WTC11 (cell line): ENCODE data around the gene APOBEC2. TPM values are rescaled to one million over a fixed set of nuclear protein-coding genes. Genes with fewer than 3 reads are reported as not detected.
A peak's percentile ranks its signal among the peaks of the same experiment; 100 is the strongest.

Experiments used
- ATAC-seq: fragments of 200-7000 bp; cut with Tn5 transposase; 2 replicates; pipeline ENCODE4 v1.10.0; 2021; ENCODE audit warnings: mild to moderate bottlenecking, moderate library complexity
- CTCF ChIA-PET: fragments of 300-600 bp; sonication (Branson Sonifier 250); formaldehyde crosslinking; loops from one replicate; lab custom pipeline; 2021; ENCODE audit warnings: antibody characterized with exemption; lab: Charles Lee
- POLR2A ChIA-PET: fragments of 350-600 bp; sonication (Branson Sonifier 250); formaldehyde crosslinking; loops from one replicate; lab custom pipeline; 2021; ENCODE audit warnings: antibody characterized with exemption; lab: Charles Lee
- DNase-seq: peaks from one replicate; pipeline ENCODE4 v3.0.0; 2021; ENCODE audit warnings: low spot score
- H3K27ac Mint-ChIP-seq: 2 replicates; pipeline ENCODE4 v1.8.0; 2021; ENCODE audit warnings: mixed read lengths
- H3K27me3 Mint-ChIP-seq: 2 replicates; pipeline ENCODE4 v1.8.0; 2021; ENCODE audit warnings: low read depth, mild to moderate bottlenecking, moderate library complexity, mixed read lengths
- H3K36me3 Mint-ChIP-seq: 2 replicates; pipeline ENCODE4 v1.8.0; 2021; ENCODE audit warnings: mixed read lengths
- H3K4me1 Mint-ChIP-seq: 2 replicates; pipeline ENCODE4 v1.8.0; 2022; ENCODE audit warnings: mixed read lengths
- H3K4me3 Mint-ChIP-seq: 2 replicates; pipeline ENCODE4 v1.8.0; 2021; ENCODE audit warnings: mild to moderate bottlenecking, moderate library complexity, mixed read lengths
- H3K9me3 Mint-ChIP-seq: 2 replicates; pipeline ENCODE4 v1.8.0; 2021; ENCODE audit warnings: mixed read lengths
- AR ChIP-seq: fragments of 250-450 bp; sonication (Bioruptor Pico); IDR thresholded peaks from 2 replicates; pipeline ENCODE4 v1.9.0; 2021; ENCODE audit warnings: mild to moderate bottlenecking
- ATF3 ChIP-seq: sonication (generic); formaldehyde crosslinking; conservative IDR thresholded peaks from 2 replicates; pipeline ENCODE4 v1.8.1; 2022; ENCODE audit warnings: mild to moderate bottlenecking, missing genetic modification reagents
- CBFB ChIP-seq: sonication (generic); formaldehyde crosslinking; IDR thresholded peaks from 2 replicates; pipeline ENCODE4 v1.8.1; 2022; ENCODE audit warnings: mild to moderate bottlenecking, low read depth, missing genetic modification reagents
- CREB1 ChIP-seq: sonication (generic); formaldehyde crosslinking; IDR thresholded peaks from 2 replicates; pipeline ENCODE4 v1.8.0; 2023; ENCODE audit warnings: mild to moderate bottlenecking, missing genetic modification reagents
- EMX1 ChIP-seq: fragments of 250-450 bp; sonication (Bioruptor Pico); IDR thresholded peaks from 2 replicates; pipeline ENCODE4 v1.8.0; 2021; ENCODE audit warnings: mild to moderate bottlenecking
- FOXK1 ChIP-seq: sonication (generic); formaldehyde crosslinking; IDR thresholded peaks from 2 replicates; pipeline ENCODE4 v1.8.0; 2022; ENCODE audit warnings: mild to moderate bottlenecking, moderate library complexity, missing genetic modification reagents
- IRF2 ChIP-seq: sonication (generic); formaldehyde crosslinking; IDR thresholded peaks from 2 replicates; pipeline ENCODE4 v1.8.0; 2022; ENCODE audit warnings: low read depth, missing genetic modification reagents, borderline replicate concordance
- MYBL2 ChIP-seq: sonication (generic); formaldehyde crosslinking; IDR thresholded peaks from 2 replicates; pipeline ENCODE4 v1.8.1; 2023; ENCODE audit warnings: mild to moderate bottlenecking, moderate library complexity, missing genetic modification reagents
- NFE2L1 ChIP-seq: sonication (generic); formaldehyde crosslinking; IDR thresholded peaks from 2 replicates; pipeline ENCODE4 v1.8.1; 2023; ENCODE audit warnings: missing genetic modification reagents
- NR1H2 ChIP-seq: sonication (generic); formaldehyde crosslinking; IDR thresholded peaks from 2 replicates; pipeline ENCODE4 v1.9.0; 2021; ENCODE audit warnings: mild to moderate bottlenecking, moderate library complexity, missing genetic modification reagents
- NR3C1 ChIP-seq: sonication (generic); formaldehyde crosslinking; conservative IDR thresholded peaks from 2 replicates; pipeline ENCODE4 v1.8.1; 2023; ENCODE audit warnings: low read depth, mild to moderate bottlenecking, missing genetic modification reagents
- RORB ChIP-seq: fragments of 250-450 bp; sonication (Bioruptor Pico); IDR thresholded peaks from 2 replicates; pipeline ENCODE4 v1.9.0; 2021; ENCODE audit warnings: mild to moderate bottlenecking
- TEAD4 ChIP-seq: sonication (generic); formaldehyde crosslinking; IDR thresholded peaks from 2 replicates; pipeline ENCODE4 v1.8.0; 2022; ENCODE audit warnings: mild to moderate bottlenecking, missing genetic modification reagents
- ZMAT4 ChIP-seq: fragments of 250-450 bp; sonication (Bioruptor Pico); IDR thresholded peaks from 2 replicates; pipeline ENCODE4 v1.9.0; 2021; ENCODE audit warnings: mild to moderate bottlenecking
- ZNF121 ChIP-seq: sonication (generic); formaldehyde crosslinking; IDR thresholded peaks from 2 replicates; pipeline ENCODE4 v1.8.0; 2023; ENCODE audit warnings: missing genetic modification reagents
- ZNF138 ChIP-seq: sonication (generic); formaldehyde crosslinking; conservative IDR thresholded peaks from 2 replicates; pipeline ENCODE4 v1.8.1; 2022; ENCODE audit warnings: mild to moderate bottlenecking, moderate library complexity, missing genetic modification reagents
- ZNF416 ChIP-seq: fragments of 250-450 bp; sonication (Bioruptor Pico); IDR thresholded peaks from 2 replicates; pipeline ENCODE4 v1.9.0; 2021; ENCODE audit warnings: mild to moderate bottlenecking, inconsistent platforms
- ZNF532 ChIP-seq: fragments of 250-450 bp; sonication (Bioruptor Pico); IDR thresholded peaks from 2 replicates; pipeline ENCODE4 v1.9.0; 2021; ENCODE audit warnings: mild to moderate bottlenecking, borderline replicate concordance
- total RNA-seq: library from RNA; stranded (reverse); gene quantifications from 3 replicates; pipeline ENCODE4 v1.2.3, GENCODE V29; 2021
- TF ChIP-seq, protein P1 (sequence below): fragments of 250-450 bp; sonication (Bioruptor Pico); conservative IDR thresholded peaks from 2 replicates; pipeline ENCODE4 v1.9.0; 2021; ENCODE audit warnings: mild to moderate bottlenecking
- TF ChIP-seq, protein P2 (sequence below): sonication (generic); formaldehyde crosslinking; IDR thresholded peaks from 2 replicates; pipeline ENCODE4 v1.8.1; 2023; ENCODE audit warnings: mild to moderate bottlenecking, missing genetic modification reagents, moderate library complexity
- TF ChIP-seq, protein P3 (sequence below): sonication (generic); formaldehyde crosslinking; IDR thresholded peaks from 2 replicates; pipeline ENCODE4 v1.8.1; 2022; ENCODE audit warnings: missing genetic modification reagents, borderline replicate concordance
- TF ChIP-seq, protein P4 (sequence below): sonication (generic); formaldehyde crosslinking; IDR thresholded peaks from 2 replicates; pipeline ENCODE4 v1.8.1; 2023; ENCODE audit warnings: mild to moderate bottlenecking, missing genetic modification reagents, moderate library complexity

The APOBEC2 gene
- total RNA-seq, 1 experiment from 2014 or later: not detected

GRCh38 chr6:41050536-41050935, 2.5 kb upstream of the APOBEC2 start:
- Mint-ChIP-seq H3K27ac (no peak overlapping the region), H3K9me3 (no peaks in the 10 kb centered on the region), H3K27me3 (no peaks in the 10 kb centered on the region), H3K4me3 (no peak overlapping the region), H3K36me3 (no peaks in the 10 kb centered on the region), H3K4me1 (peaks cover 23% of the 10 kb centered on the region)
- ChIA-PET POLR2A (no interaction called here), CTCF (interaction anchor here (3.0 kb wide), 1 partner anchor 11 kb away, joined by 26 read pairs; the partner anchor contains the start of gene UNC5CL)
- TF ChIP-seq NR3C1 (CRISPR knock-in tag) (no peak), ZNF532 (CRISPR knock-in tag) (no peak), RORB (CRISPR knock-in tag) (no peak), ZNF138 (CRISPR knock-in tag) (no peak), ZNF121 (no peak), NFE2L1 (CRISPR knock-in tag) (no peak), CREB1 (CRISPR knock-in tag) (no peak), NR1H2 (no peak), ZNF416 (CRISPR knock-in tag) (no peak), CBFB (CRISPR knock-in tag) (no peak), ATF3 (CRISPR knock-in tag) (no peak)
- TF ChIP-seq, protein P1, sequence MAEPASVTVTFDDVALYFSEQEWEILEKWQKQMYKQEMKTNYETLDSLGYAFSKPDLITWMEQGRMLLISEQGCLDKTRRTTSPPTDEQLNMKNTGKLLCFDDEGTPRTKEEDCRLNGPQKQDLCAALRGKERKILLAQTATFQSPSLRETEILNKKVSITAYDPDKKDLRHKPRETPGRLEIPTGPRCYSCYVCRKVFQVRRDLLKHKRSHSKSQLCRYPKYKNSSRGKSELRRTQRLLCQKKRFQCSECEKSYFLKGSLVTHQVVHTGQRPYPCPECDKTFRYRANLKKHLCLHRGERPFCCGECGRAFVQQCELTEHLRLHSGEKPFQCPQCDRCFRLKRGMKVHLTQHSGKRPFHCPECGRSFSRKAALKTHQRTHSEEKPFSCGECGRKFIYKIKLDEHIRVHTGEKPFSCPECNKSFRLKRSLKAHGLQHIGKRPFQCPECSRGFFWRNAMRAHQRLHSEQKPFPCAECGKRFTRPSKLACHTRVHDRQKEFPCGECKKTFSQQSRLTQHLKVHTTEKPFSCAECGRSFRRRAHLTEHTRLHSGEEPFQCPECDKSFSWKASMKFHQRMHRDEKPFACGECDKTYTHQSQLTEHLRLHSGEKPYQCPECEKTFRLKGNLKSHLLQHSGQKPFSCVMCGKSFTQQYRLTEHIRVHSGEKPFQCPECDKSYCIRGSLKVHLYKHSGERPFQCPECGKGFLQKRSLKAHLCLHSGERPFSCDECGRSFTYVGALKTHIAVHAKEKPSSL: no peak
- no peak for ATAC-seq
- DNase-seq: no peak

GRCh38 chr6:41051873-41052272, 1.1 kb upstream of the APOBEC2 start:
- ChIA-PET POLR2A (no interaction called here), CTCF (no interaction called here)
- peaks cover 23% of the 10 kb centered on the region for H3K4me1 Mint-ChIP-seq
- H3K36me3 Mint-ChIP-seq: no peaks in the 10 kb centered on the region
- H3K27me3 Mint-ChIP-seq: no peaks in the 10 kb centered on the region
- H3K9me3 Mint-ChIP-seq: no peaks in the 10 kb centered on the region
- no peak for ATAC-seq
- H3K4me3 Mint-ChIP-seq: no peak overlapping the region
- DNase-seq: no peak
- 0 out of 2 replicates have a peak overlapping the region, but pooled peaks have one; percentile 0 for H3K27ac Mint-ChIP-seq
- TF ChIP-seq MYBL2 (CRISPR knock-in tag) (no peak), IRF2 (no peak), NFE2L1 (CRISPR knock-in tag) (no peak), EMX1 (CRISPR knock-in tag) (no peak), ZMAT4 (CRISPR knock-in tag) (no peak), AR (CRISPR knock-in tag) (no peak), FOXK1 (CRISPR knock-in tag) (no peak), CBFB (CRISPR knock-in tag) (no peak), TEAD4 (CRISPR knock-in tag) (no peak), ZNF121 (no peak)
- TF ChIP-seq, protein P2, sequence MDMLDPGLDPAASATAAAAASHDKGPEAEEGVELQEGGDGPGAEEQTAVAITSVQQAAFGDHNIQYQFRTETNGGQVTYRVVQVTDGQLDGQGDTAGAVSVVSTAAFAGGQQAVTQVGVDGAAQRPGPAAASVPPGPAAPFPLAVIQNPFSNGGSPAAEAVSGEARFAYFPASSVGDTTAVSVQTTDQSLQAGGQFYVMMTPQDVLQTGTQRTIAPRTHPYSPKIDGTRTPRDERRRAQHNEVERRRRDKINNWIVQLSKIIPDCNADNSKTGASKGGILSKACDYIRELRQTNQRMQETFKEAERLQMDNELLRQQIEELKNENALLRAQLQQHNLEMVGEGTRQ (CRISPR knock-in tag): no peak
- TF ChIP-seq, protein P3, sequence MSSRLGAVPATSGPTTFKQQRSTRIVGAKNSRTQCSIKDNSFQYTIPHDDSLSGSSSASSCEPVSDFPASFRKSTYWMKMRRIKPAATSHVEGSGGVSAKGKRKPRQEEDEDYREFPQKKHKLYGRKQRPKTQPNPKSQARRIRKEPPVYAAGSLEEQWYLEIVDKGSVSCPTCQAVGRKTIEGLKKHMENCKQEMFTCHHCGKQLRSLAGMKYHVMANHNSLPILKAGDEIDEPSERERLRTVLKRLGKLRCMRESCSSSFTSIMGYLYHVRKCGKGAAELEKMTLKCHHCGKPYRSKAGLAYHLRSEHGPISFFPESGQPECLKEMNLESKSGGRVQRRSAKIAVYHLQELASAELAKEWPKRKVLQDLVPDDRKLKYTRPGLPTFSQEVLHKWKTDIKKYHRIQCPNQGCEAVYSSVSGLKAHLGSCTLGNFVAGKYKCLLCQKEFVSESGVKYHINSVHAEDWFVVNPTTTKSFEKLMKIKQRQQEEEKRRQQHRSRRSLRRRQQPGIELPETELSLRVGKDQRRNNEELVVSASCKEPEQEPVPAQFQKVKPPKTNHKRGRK (CRISPR knock-in tag): no peak
- TF ChIP-seq, protein P4, sequence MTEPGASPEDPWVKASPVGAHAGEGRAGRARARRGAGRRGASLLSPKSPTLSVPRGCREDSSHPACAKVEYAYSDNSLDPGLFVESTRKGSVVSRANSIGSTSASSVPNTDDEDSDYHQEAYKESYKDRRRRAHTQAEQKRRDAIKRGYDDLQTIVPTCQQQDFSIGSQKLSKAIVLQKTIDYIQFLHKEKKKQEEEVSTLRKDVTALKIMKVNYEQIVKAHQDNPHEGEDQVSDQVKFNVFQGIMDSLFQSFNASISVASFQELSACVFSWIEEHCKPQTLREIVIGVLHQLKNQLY (CRISPR knock-in tag): no peak
